Measurements from ENCODE around the gene NFAM1. TPM values are rescaled to one million over a fixed set of nuclear protein-coding genes. Genes with fewer than 3 reads are reported as not detected.

Gene NFAM1
- total and polyA plus RNA-seq, 2 experiments from 2014 or later, result 0.11 to 0.49 TPM

- no peaks in the 10 kb centered on the region for H3K27me3 ChIP-seq (ENCODE audit: insufficient read depth)
- ATAC-seq (no peak), DNase-seq (ENCODE audit: low spot score) (no peak)
- H3K4me2 ChIP-seq, result no peak overlapping the region
- Mint-ChIP-seq H3K4me1 (peaks cover 33% of the 10 kb centered on the region), H3K4me3 (no peak overlapping the region), H3K9me3 (no peaks in the 10 kb centered on the region), H3K36me3 (ENCODE audit: low read depth) (no peaks in the 10 kb centered on the region; the same call in 2 of the 3 replicates), H3K27me3 (ENCODE audit: insufficient read depth, low read depth, poor library complexity) (peaks cover 31% of the 10 kb centered on the region), H3K27ac (no peak overlapping the region)
- H3K4me1 ChIP-seq (ENCODE audit: insufficient read depth), result peaks cover 9% of the 10 kb centered on the region; the same call in 1 of the 2 replicates
- H3K27ac ChIP-seq (ENCODE audit: low read depth), result no peak overlapping the region
- no peaks in the 10 kb centered on the region for H3K36me3 ChIP-seq (ENCODE audit: insufficient read depth)
- H3F3A ChIP-seq (replicated peaks; ENCODE audit: low read depth), result no peaks in the 10 kb centered on the region
- no peaks in the 10 kb centered on the region for H3K9me2 ChIP-seq (ENCODE audit: insufficient read depth)
- TF ChIP-seq ZNF331 (CRISPR knock-in tag; IDR thresholded peaks at IDR 0.05; ENCODE audit: low read depth), result no peak
- no peak for TF ChIP-seq NANOG (IDR thresholded peaks at IDR 0.05; ENCODE audit: borderline replicate concordance)
- TF ChIP-seq ZNF114 (CRISPR knock-in tag; IDR thresholded peaks at IDR 0.05), result no peak
- no peak for TF ChIP-seq CREB1 (CRISPR knock-in tag; IDR thresholded peaks at IDR 0.05; ENCODE audit: low read depth)
- TF ChIP-seq EZH2 (IDR thresholded peaks at IDR 0.05; ENCODE audit: low read depth, unreplicated experiment), result no peak
- no peak for TF ChIP-seq REST (IDR thresholded peaks at IDR 0.05; ENCODE audit: unreplicated experiment)
- TF ChIP-seq ETS1 (IDR thresholded peaks at IDR 0.05), result no peak
- TF ChIP-seq EZH2phosphoT487 (IDR thresholded peaks at IDR 0.05; ENCODE audit: unreplicated experiment), result no peak
- TF ChIP-seq ZNF462 (CRISPR knock-in tag; IDR thresholded peaks at IDR 0.05), result no peak
- TF ChIP-seq STAT1 (IDR thresholded peaks at IDR 0.05; ENCODE audit: unreplicated experiment), result no peak
- H4K20me1 ChIP-seq (replicated peaks; ENCODE audit: insufficient read depth), result no peaks in the 10 kb centered on the region
- H3K4me3 ChIP-seq, result no peak overlapping the region
- no peaks in the 10 kb centered on the region for H3K79me2 ChIP-seq (replicated peaks; ENCODE audit: insufficient read depth)
- H2AFZ ChIP-seq, result no peak overlapping the region
Observed at GRCh38 chr22:42427167-42427566, 5.0 kb downstream of the NFAM1 start.

Measured in GM23338 (cell line).